IMR-90 (cell line): ENCODE data around the gene CGB1. TPM values are rescaled to one million over a fixed set of nuclear protein-coding genes. Genes with fewer than 3 reads are reported as not detected.

Experiments used
- ATAC-seq: fragments of 200-7000 bp; cut with Tn5 transposase; 2 replicates; pipeline ENCODE4 v1.9.1; 2020; ENCODE audit warnings: low read depth, mild to moderate bottlenecking, moderate library complexity
- BruUV-seq: library from RNA; stranded (reverse); fragments of 400-500 nt; replicated peaks from 2 replicates; lab custom pipeline; 2021; lab: Mats Ljungman, UMichigan
- CTCF ChIA-PET: fragments of 300-600 bp; formaldehyde crosslinking; extraction: SDS; loops from one replicate; lab custom pipeline; 2021; ENCODE audit warnings: antibody characterized with exemption; lab: Yijun Ruan, JAX
- POLR2A ChIA-PET: fragments of 300-600 bp; sonication (Branson Sonifier 250); formaldehyde crosslinking; loops from one replicate; lab custom pipeline; 2022; ENCODE audit warnings: antibody characterized with exemption; ENCODE audit not compliant: unreplicated experiment; lab: Charles Lee
- DNase-seq: peaks from one replicate; pipeline ENCODE4 v3.0.0; 2013
- H2AFZ ChIP-seq: replicated peaks from 2 replicates; pipeline ENCODE3; 2013; ENCODE audit warnings: low read length, mild to moderate bottlenecking; ENCODE audit not compliant: poor library complexity
- H2AK5ac ChIP-seq: 2 replicates; pipeline ENCODE4 v1.6.1; 2013; ENCODE audit warnings: low read depth, low read length, inconsistent platforms
- H2AK9ac ChIP-seq: replicated peaks from 2 replicates; pipeline ENCODE3; 2013; ENCODE audit warnings: mild to moderate bottlenecking, low read depth, low read length, moderate library complexity; ENCODE audit not compliant: poor library complexity
- H2BK120ac ChIP-seq: 2 replicates; pipeline ENCODE4 v1.6.1; 2013; ENCODE audit warnings: low read depth, low read length, inconsistent platforms
- H2BK15ac ChIP-seq: 3 replicates; pipeline ENCODE4 v1.6.1; 2013; ENCODE audit warnings: low read depth, low read length, inconsistent platforms
- H2BK20ac ChIP-seq: 2 replicates; pipeline ENCODE4 v1.6.1; 2013; ENCODE audit warnings: low read depth, mild to moderate bottlenecking, inconsistent platforms, low read length, moderate library complexity
- H2BK5ac ChIP-seq: 2 replicates; pipeline ENCODE4 v1.6.1; 2013; ENCODE audit warnings: mild to moderate bottlenecking, low read depth, low read length, inconsistent platforms; ENCODE audit not compliant: poor library complexity, severe bottlenecking
- H3K14ac ChIP-seq: replicated peaks from 2 replicates; pipeline ENCODE4 v1.6.1; 2013; ENCODE audit warnings: low read depth, low read length, inconsistent platforms
- H3K18ac ChIP-seq: 2 replicates; pipeline ENCODE4 v1.6.1; 2013; ENCODE audit warnings: low read depth, low read length, control low read depth
- H3K23ac ChIP-seq: 2 replicates; pipeline ENCODE4 v1.6.1; 2013; ENCODE audit warnings: low read depth, low read length, inconsistent platforms
- H3K27ac ChIP-seq: 2 replicates; pipeline ENCODE4 v1.5.1; 2013; ENCODE audit warnings: mild to moderate bottlenecking, control low read depth, low read length; ENCODE audit not compliant: insufficient read depth
- H3K27me3 ChIP-seq: 2 replicates; pipeline ENCODE4 v1.6.1; 2013; ENCODE audit warnings: low read length; ENCODE audit not compliant: control insufficient read depth, insufficient read depth
- H3K36me3 ChIP-seq: 2 replicates; pipeline ENCODE4 v1.6.1; 2013; ENCODE audit warnings: low read length, mixed read lengths; ENCODE audit not compliant: control insufficient read depth, insufficient read depth
- H3K4ac ChIP-seq: 2 replicates; pipeline ENCODE4 v1.6.1; 2013; ENCODE audit warnings: low read depth, low read length, inconsistent platforms
- H3K4me1 ChIP-seq: 2 replicates; pipeline ENCODE4 v1.6.1; 2013; ENCODE audit warnings: low read length, mixed read lengths; ENCODE audit not compliant: control insufficient read depth, insufficient read depth
- H3K4me2 ChIP-seq: 2 replicates; pipeline ENCODE4 v1.6.1; 2013; ENCODE audit warnings: low read depth, mild to moderate bottlenecking, control low read depth, low read length, moderate library complexity
- H3K4me3 ChIP-seq: 2 replicates; pipeline ENCODE4 v1.5.1; 2013; ENCODE audit warnings: low read depth, mild to moderate bottlenecking, control low read depth, low read length, moderate library complexity; ENCODE audit not compliant: insufficient read depth
- H3K56ac ChIP-seq: 2 replicates; pipeline ENCODE4 v1.6.1; 2013; ENCODE audit warnings: low read length, inconsistent platforms; ENCODE audit not compliant: insufficient read depth; ENCODE audit errors: extremely low read depth
- H3K79me1 ChIP-seq, 2 experiments: 2 replicates each; pipeline ENCODE4 v1.6.1; 2013; ENCODE audit warnings: low read length in 2 of 2, inconsistent platforms in 1 of 2, low read depth in 1 of 2
- H3K9ac ChIP-seq: 2 replicates; pipeline ENCODE4 v1.6.1; 2013; ENCODE audit warnings: low read depth, low read length, control low read depth
- H3K9me1 ChIP-seq: 2 replicates; pipeline ENCODE4 v1.6.1; 2013; ENCODE audit warnings: low read length, inconsistent platforms; ENCODE audit not compliant: insufficient read depth
- H3K9me3 ChIP-seq: 2 replicates; pipeline ENCODE4 v1.6.1; 2013; ENCODE audit warnings: low read length; ENCODE audit not compliant: control insufficient read depth, insufficient read depth
- H4K20me1 ChIP-seq: 2 replicates; pipeline ENCODE4 v1.6.1; 2013; ENCODE audit warnings: low read length, inconsistent platforms; ENCODE audit not compliant: insufficient read depth
- H4K5ac ChIP-seq: 2 replicates; pipeline ENCODE4 v1.6.1; 2013; ENCODE audit warnings: mild to moderate bottlenecking, low read depth, low read length, control low read depth
- H4K8ac ChIP-seq, 2 experiments: 2 replicates each; pipeline ENCODE4 v1.6.1; 2013; ENCODE audit warnings: low read depth in 2 of 2, low read length in 2 of 2, control low read depth in 1 of 2, inconsistent platforms in 1 of 2
- H4K91ac ChIP-seq: 2 replicates; pipeline ENCODE4 v1.6.1; 2013; ENCODE audit warnings: low read depth, low read length, inconsistent platforms; ENCODE audit not compliant: insufficient read depth
- BHLHE40 ChIP-seq: fragments of 150-350 bp; IDR thresholded peaks from 2 replicates; pipeline ENCODE4 v1.6.1; 2016; ENCODE audit warnings: mild to moderate bottlenecking, low read depth, low read length
- CEBPB ChIP-seq: IDR thresholded peaks from 2 replicates; pipeline ENCODE4 v1.6.1; 2012; ENCODE audit warnings: low read depth, low read length, improper control_type of control experiment
- CHD1 ChIP-seq: IDR thresholded peaks from 2 replicates; pipeline ENCODE4 v1.6.1; 2012; ENCODE audit warnings: low read depth, low read length, improper control_type of control experiment
- MAFK ChIP-seq: IDR thresholded peaks from 2 replicates; pipeline ENCODE4 v1.6.1; 2012; ENCODE audit warnings: low read depth, low read length, improper control_type of control experiment
- MAZ ChIP-seq: IDR thresholded peaks from 2 replicates; pipeline ENCODE4 v1.6.1; 2012; ENCODE audit warnings: low read depth, mild to moderate bottlenecking, low read length, improper control_type of control experiment, moderate library complexity, borderline replicate concordance
- MXI1 ChIP-seq: IDR thresholded peaks from 2 replicates; pipeline ENCODE4 v1.6.1; 2012; ENCODE audit warnings: low read depth, mild to moderate bottlenecking, low read length, moderate library complexity, borderline replicate concordance
- NFE2L2 ChIP-seq: fragments of 150-350 bp; IDR thresholded peaks from 2 replicates; pipeline ENCODE4 v1.6.1; 2016; ENCODE audit warnings: low read depth, mild to moderate bottlenecking, low read length
- POLR2A ChIP-seq: IDR thresholded peaks from 2 replicates; pipeline ENCODE4 v1.6.1; 2012; ENCODE audit warnings: mild to moderate bottlenecking, low read depth, low read length
- RAD21 ChIP-seq: IDR thresholded peaks from 2 replicates; pipeline ENCODE4 v1.6.1; 2012; ENCODE audit warnings: low read length, improper control_type of control experiment
- SMC3 ChIP-seq: fragments of 150-350 bp; IDR thresholded peaks from 2 replicates; pipeline ENCODE4 v1.6.1; 2016; ENCODE audit warnings: low read depth, mild to moderate bottlenecking, antibody characterized with exemption, low read length, moderate library complexity
- USF2 ChIP-seq: fragments of 150-350 bp; IDR thresholded peaks from 2 replicates; pipeline ENCODE4 v1.6.1; 2017; ENCODE audit warnings: mild to moderate bottlenecking, antibody characterized with exemption, low read length, low read depth
- WGBS, 2 experiments: methylation state at CpG; one replicate each; pipeline versions ENCODE4 v1.1.5 to v1.1.7; 2013; ENCODE audit warnings: missing lambda C conversion rate in 2 of 2; ENCODE audit not compliant: insufficient read length in 1 of 2; ENCODE audit errors: extremely low coverage in 2 of 2; 5-methylcytosine and 5-hydroxymethylcytosine counted together
- dilution Hi-C: fragments of 300-500 bp; cut with HindIII; formaldehyde crosslinking; loops from one replicate; pipeline ENCODE4 v1.14.3; 2018; ENCODE audit warnings: low sequenced_read_pairs; ENCODE audit not compliant: unreplicated experiment
- in situ Hi-C: fragments of 300-500 bp; cut with MboI; formaldehyde crosslinking; loops from 3 replicates; pipeline ENCODE4 v1.14.3; 2019; ENCODE audit warnings: low sequenced_read_pairs, inconsistent platforms, mixed read lengths
- intact Hi-C: fragments of 100-400 bp; cut with micrococcal nuclease; formaldehyde crosslinking; loops from 2 replicates; pipeline ENCODE4 v1.10.0; 2022
- polyA plus RNA-seq, 3 experiments: library from polyadenylated mRNA; depleted of rRNA; stranded (reverse); fragments of >200 nt; gene quantifications; 2 replicates each; pipeline ENCODE4 v1.2.3, GENCODE V29; 2012; ENCODE audit warnings: low replicate concordance in 1 of 3
- total RNA-seq: library from RNA; depleted of rRNA; stranded (reverse); fragments of >200 nt; gene quantifications from 2 replicates; pipeline ENCODE4 v1.2.3, GENCODE V29; 2012

The CGB1 gene
- total and polyA plus RNA-seq, 2 of the 4 experiments (the other 2 are of a cell fraction): not detected

GRCh38 chr19:49017041-49017665, 19.5 kb downstream of the CGB1 start, which contains the start of gene LHB:
LHB (minus strand) TSS chr19:49017091; CDS start chr19:49017081, 10 bp downstream.
- intact Hi-C loops: no loop called here
- in situ Hi-C loops: no loop called here
- peak within 1 kb of the TSS in 1 of 2 experiments; percentile 67; a peak in 1 of 4 replicates for H4K8ac ChIP-seq
- ChIA-PET CTCF (interaction anchor here (1.2 to 1.5 kb wide), 2 partner anchors 24 to 39 kb away, joined by 4 to 5 read pairs; partner anchors contain the start of genes GYS1 and RUVBL2), POLR2A (no interaction called here)
- no peaks in the 10 kb centered on the region for H3K9me3 ChIP-seq
- BruUV-seq: no TSS peak
- no peak for TF ChIP-seq USF2
- no peak for TF ChIP-seq SMC3
- TF ChIP-seq RAD21: no peak
- no peak for TF ChIP-seq POLR2A
- no peak for TF ChIP-seq CEBPB
- no peak for TF ChIP-seq CHD1
- TF ChIP-seq BHLHE40: no peak
- no peak for TF ChIP-seq MAZ
- TF ChIP-seq MAFK: no peak
- no peak for TF ChIP-seq NFE2L2
- TF ChIP-seq MXI1: no peak
- no peak within 1 kb of the TSS for H3K14ac ChIP-seq
- peaks cover 5% of the 10 kb centered on the region; the same call in 1 of the 2 replicates for H3K4me1 ChIP-seq
- H3K4me3 ChIP-seq: peak within 1 kb of the TSS; percentile 32
- no peak within 1 kb of the TSS for H4K5ac ChIP-seq
- H2BK15ac ChIP-seq: no peak within 1 kb of the TSS
- ATAC-seq (no peak), DNase-seq (no peak)
- H3K9me1 ChIP-seq: 0 out of 2 replicates have a peak, but pooled peaks cover 3% of the 10 kb centered on the region
- no peak within 1 kb of the TSS for H2BK120ac ChIP-seq
- peaks cover 31% of the 10 kb centered on the region for H3K36me3 ChIP-seq
- no peak within 1 kb of the TSS for H3K9ac ChIP-seq
- no peak within 1 kb of the TSS for H3K18ac ChIP-seq
- H4K20me1 ChIP-seq: no peaks in the 10 kb centered on the region; the same call in 1 of the 2 replicates
- WGBS, 2 experiments: 80% methylated on average over 2 of the region's 17 CpGs; no CpG with 5 or more reads in 1 of the 2 experiments
- no peak within 1 kb of the TSS for H3K27ac ChIP-seq
- no peak within 1 kb of the TSS for H2BK20ac ChIP-seq
- peak within 1 kb of the TSS; percentile 60 for H2AK9ac ChIP-seq
- peaks cover 0 to 3% of the 10 kb centered on the region in 2 experiments; a peak in 1 of 4 replicates for H3K79me1 ChIP-seq
- no peak within 1 kb of the TSS for H2BK5ac ChIP-seq
- dilution Hi-C loops: no loop called here
- H3K4ac ChIP-seq: no peak within 1 kb of the TSS
- no peak within 1 kb of the TSS for H4K91ac ChIP-seq
- H3K23ac ChIP-seq: no peak within 1 kb of the TSS
- no peak within 1 kb of the TSS; the same call in 1 of the 2 replicates for H3K56ac ChIP-seq
- H2AFZ ChIP-seq: peak within 1 kb of the TSS; percentile 78
- peak within 1 kb of the TSS; percentile 93 for H3K4me2 ChIP-seq
- peaks cover 2% of the 10 kb centered on the region; the same call in 1 of the 2 replicates for H3K27me3 ChIP-seq
- H2AK5ac ChIP-seq: no peak within 1 kb of the TSS
